Measurements from ENCODE around the gene VPS13C. TPM values are rescaled to one million over a fixed set of nuclear protein-coding genes. Genes with fewer than 3 reads are reported as not detected.

VPS13C gene
- total RNA-seq, 1 donor from 2014 or later = 87.1 TPM

- H3K36me3 ChIP-seq = no peaks in the 10 kb centered on the region
- intact Hi-C loops (cut with DNase I) = no loop called here
- DNase-seq (no peak), ATAC-seq (peak; percentile 52)
- no peak overlapping the region for H3K4me3 ChIP-seq
- H3K4me1 ChIP-seq = no peaks in the 10 kb centered on the region
- TF ChIP-seq CTCF (IDR thresholded peaks at IDR 0.05) = no peak
- no peak overlapping the region for H3K27ac ChIP-seq
- no peaks in the 10 kb centered on the region for H3K9me3 ChIP-seq
- no peaks in the 10 kb centered on the region for H3K27me3 ChIP-seq
Measured at GRCh38 chr15:62085740-62086139, 25.5 kb upstream of the VPS13C start.

- Histone ChIP-seq H3K4me1 (no peaks in the 10 kb centered on the region), H3K9me3 (no peaks in the 10 kb centered on the region), H3K27ac (no peak overlapping the region), H3K36me3 (no peaks in the 10 kb centered on the region), H3K27me3 (no peaks in the 10 kb centered on the region), H3K4me3 (no peak overlapping the region)
- ATAC-seq = no peak
- no peak for TF ChIP-seq CTCF (IDR thresholded peaks at IDR 0.05)
- DNase-seq = no peak
- intact Hi-C loops (cut with DNase I) = no loop called here
Measured at GRCh38 chr15:62083194-62084154, 23.2 kb upstream of the VPS13C start.

GRCh38 chr15:62079594-62079993 is 19.3 kb upstream of the VPS13C start:
- no peaks in the 10 kb centered on the region for H3K4me1 ChIP-seq
- no peak for ATAC-seq

GRCh38 chr15:62075595-62076277 is 15.5 kb upstream of the VPS13C start:
- no peaks in the 10 kb centered on the region for H3K36me3 ChIP-seq
- H3K27me3 ChIP-seq = no peaks in the 10 kb centered on the region
- no peaks in the 10 kb centered on the region for H3K4me1 ChIP-seq
- H3K27ac ChIP-seq = no peak overlapping the region
- no peak for TF ChIP-seq CTCF (IDR thresholded peaks at IDR 0.05)
- no peak for DNase-seq
- no peak overlapping the region for H3K4me3 ChIP-seq
- intact Hi-C loops (cut with DNase I) = no loop called here
- no peaks in the 10 kb centered on the region for H3K9me3 ChIP-seq
- peak; percentile 52 for ATAC-seq

More at GRCh38 chr15:62079594-62079993, 19.3 kb upstream of the VPS13C start:
- Histone ChIP-seq H3K27ac (no peak overlapping the region), H3K9me3 (no peaks in the 10 kb centered on the region), H3K4me3 (no peak overlapping the region), H3K27me3 (no peaks in the 10 kb centered on the region), H3K36me3 (no peaks in the 10 kb centered on the region)
- TF ChIP-seq CTCF (IDR thresholded peaks at IDR 0.05) = no peak
- intact Hi-C loops (cut with DNase I) = no loop called here
- no peak for DNase-seq

- peak; percentile 79 for TF ChIP-seq CTCF (IDR thresholded peaks at IDR 0.05)
- no peak overlapping the region for H3K4me3 ChIP-seq
- H3K27ac ChIP-seq = no peak overlapping the region
- ATAC-seq (peak; percentile 30), DNase-seq (no peak)
- H3K36me3 ChIP-seq = no peaks in the 10 kb centered on the region
- H3K4me1 ChIP-seq = peaks cover 8% of the 10 kb centered on the region
- H3K9me3 ChIP-seq = no peaks in the 10 kb centered on the region
- H3K27me3 ChIP-seq = no peaks in the 10 kb centered on the region
- intact Hi-C loops (cut with DNase I) = no loop called here
Measured at GRCh38 chr15:62071711-62072308, 11.6 kb upstream of the VPS13C start.
